HG03378 (cell line): ENCODE data around the gene CCZ1B.
"Not testable (repeated sequence)": the region's sequence is repeated elsewhere in the genome, so short reads cannot be mapped to it uniquely, and the experiment has no call there.

Source experiments
- ATAC-seq: cut with Tn5 transposase; IDR thresholded peaks from one replicate; pipeline ENCODE4 v1.9.1; 2021; ENCODE audit warnings: mild to moderate bottlenecking, moderate library complexity; ENCODE audit not compliant: unreplicated experiment

Gene CCZ1B

DNA sequence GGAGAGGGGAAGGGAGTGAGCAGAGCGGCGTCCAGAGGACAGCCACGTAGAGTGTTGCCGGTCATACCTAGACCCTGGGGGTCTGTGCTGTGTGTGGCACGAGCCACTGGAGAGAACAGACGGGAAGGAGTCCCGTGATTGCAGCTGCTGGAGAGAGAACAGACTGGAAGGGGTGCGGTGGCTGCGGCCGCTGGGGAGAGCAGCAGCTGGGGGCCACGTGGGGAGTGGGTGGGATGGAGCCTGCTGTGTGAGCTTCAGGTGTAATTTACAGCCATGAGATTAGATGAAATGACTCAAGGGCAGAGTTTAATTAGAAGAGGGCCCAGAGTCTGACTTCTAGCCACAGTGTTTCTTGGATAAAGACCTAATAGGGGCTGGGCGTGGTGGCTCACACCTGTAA lies 76.7 kb downstream of the CCZ1B start:
- not testable (repeated sequence) for ATAC-seq
